Testis (tissue), 3 donors: ENCODE measurements around the gene SLC25A33. TPM values are rescaled to one million over a fixed set of nuclear protein-coding genes. Genes with fewer than 3 reads are reported as not detected.

Source experiments
- DNase-seq: peaks from one replicate; pipeline ENCODE4 v3.0.0-alpha.2; 2019
- H3K27ac ChIP-seq, 2 donors: fragments of 200-600 bp; sonication (generic); one replicate each; pipeline ENCODE4 v1.5.1; 2019
- H3K27me3 ChIP-seq: fragments of 200-600 bp; sonication (generic); one replicate; pipeline ENCODE4 v1.5.1; 2019
- H3K36me3 ChIP-seq: fragments of 200-600 bp; sonication (generic); one replicate; pipeline ENCODE4 v1.5.1; 2017; ENCODE audit warnings: low read depth; ENCODE audit errors: missing control alignments
- H3K4me1 ChIP-seq: fragments of 200-600 bp; sonication (generic); one replicate; pipeline ENCODE4 v1.5.1; 2019
- H3K4me3 ChIP-seq, 2 donors: fragments of 200-600 bp; sonication (generic); one replicate each; pipeline ENCODE4 v1.5.1; 2017 to 2019
- H3K9me3 ChIP-seq: fragments of 200-600 bp; sonication (generic); one replicate; pipeline ENCODE4 v1.5.1; 2017
- POLR2A ChIP-seq: fragments of 450-650 bp; IDR thresholded peaks from one replicate; pipeline ENCODE4 v1.6.1; 2017; ENCODE audit warnings: antibody characterized with exemption, mild to moderate bottlenecking, moderate library complexity
- WGBS, 2 donors: methylation state at CpG; one replicate each; pipeline ENCODE4 v1.1.5; 2018; 5-methylcytosine and 5-hydroxymethylcytosine counted together
- intact Hi-C: fragments of 100-400 bp; cut with DNase I; formaldehyde crosslinking; loops from one replicate; pipeline ENCODE4 v1.15.1; 2023; ENCODE audit warnings: low total_unique reads
- polyA plus RNA-seq: library from polyadenylated mRNA; stranded (reverse); fragments of 350-450 nt; fragmentation: Illumina TruSeq; extraction: RNeasy Lipid Tissue Mini Kit (QIAGEN cat#74804); gene quantifications from one replicate; pipeline ENCODE4 v1.2.3, GENCODE V29; 2014; ENCODE audit warnings: low read depth, low replicate concordance; ENCODE audit not compliant: insufficient read depth
- total RNA-seq, 2 donors: library from RNA; depleted of rRNA; stranded (reverse); fragments of >200 nt; gene quantifications; one replicate each; pipeline ENCODE4 v1.2.3, GENCODE V29; 2016
- TF ChIP-seq, protein P1 (sequence below), 3 experiments: fragments of 450-650 bp in 2 of 3; fragments of 200-600 bp in 1 of 3; sonication (generic) in 1 of 3; IDR thresholded peaks; one replicate each; pipeline ENCODE4 v1.5.1; 2016 to 2019; ENCODE audit warnings: antibody characterized with exemption in 3 of 3, mild to moderate bottlenecking in 2 of 3, moderate library complexity in 1 of 3

SLC25A33 gene
- total and polyA plus RNA-seq, 3 donors from 2014 or later: 16.3 to 26.0 (median 17.4) TPM

DNA sequence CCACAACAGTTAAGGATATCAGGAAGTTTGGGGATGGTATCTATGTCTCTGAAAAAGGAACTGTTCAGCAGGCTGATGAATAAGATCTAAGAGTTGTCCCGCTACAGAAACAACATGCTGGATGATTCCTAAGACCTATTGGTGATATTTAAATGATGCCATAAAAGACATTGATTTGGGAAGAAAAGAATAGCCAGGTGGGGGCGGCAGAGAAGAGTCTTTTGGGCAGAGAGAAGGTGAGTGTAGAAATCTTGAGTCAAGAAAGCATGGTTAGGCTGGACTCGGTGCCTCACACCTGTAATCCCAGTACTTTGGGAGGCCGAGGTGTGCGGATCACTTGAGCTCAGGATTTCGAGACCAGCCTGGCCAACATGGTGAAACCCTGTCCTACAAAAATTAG is 37.6 kb downstream of the SLC25A33 start:
- H3K4me1 ChIP-seq: no peaks in the 10 kb centered on the region
- intact Hi-C loops: loop anchor here (10.0 kb wide), 1 partner anchor 82 kb away; no protein-coding TSS in a partner anchor
- H3K9me3 ChIP-seq: no peaks in the 10 kb centered on the region
- H3K4me3 ChIP-seq: no peak overlapping the region
- WGBS, 2 donors: 87 to 92% methylated on average over 6 of the region's 6 CpGs
- TF ChIP-seq POLR2A: no peak
- TF ChIP-seq, protein P1, sequence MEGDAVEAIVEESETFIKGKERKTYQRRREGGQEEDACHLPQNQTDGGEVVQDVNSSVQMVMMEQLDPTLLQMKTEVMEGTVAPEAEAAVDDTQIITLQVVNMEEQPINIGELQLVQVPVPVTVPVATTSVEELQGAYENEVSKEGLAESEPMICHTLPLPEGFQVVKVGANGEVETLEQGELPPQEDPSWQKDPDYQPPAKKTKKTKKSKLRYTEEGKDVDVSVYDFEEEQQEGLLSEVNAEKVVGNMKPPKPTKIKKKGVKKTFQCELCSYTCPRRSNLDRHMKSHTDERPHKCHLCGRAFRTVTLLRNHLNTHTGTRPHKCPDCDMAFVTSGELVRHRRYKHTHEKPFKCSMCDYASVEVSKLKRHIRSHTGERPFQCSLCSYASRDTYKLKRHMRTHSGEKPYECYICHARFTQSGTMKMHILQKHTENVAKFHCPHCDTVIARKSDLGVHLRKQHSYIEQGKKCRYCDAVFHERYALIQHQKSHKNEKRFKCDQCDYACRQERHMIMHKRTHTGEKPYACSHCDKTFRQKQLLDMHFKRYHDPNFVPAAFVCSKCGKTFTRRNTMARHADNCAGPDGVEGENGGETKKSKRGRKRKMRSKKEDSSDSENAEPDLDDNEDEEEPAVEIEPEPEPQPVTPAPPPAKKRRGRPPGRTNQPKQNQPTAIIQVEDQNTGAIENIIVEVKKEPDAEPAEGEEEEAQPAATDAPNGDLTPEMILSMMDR (IDR thresholded peaks at IDR 0.05): no peak
- H3K36me3 ChIP-seq: no peaks in the 10 kb centered on the region
- H3K27me3 ChIP-seq: no peaks in the 10 kb centered on the region
- no peak overlapping the region for H3K27ac ChIP-seq
- no peak for DNase-seq

DNA sequence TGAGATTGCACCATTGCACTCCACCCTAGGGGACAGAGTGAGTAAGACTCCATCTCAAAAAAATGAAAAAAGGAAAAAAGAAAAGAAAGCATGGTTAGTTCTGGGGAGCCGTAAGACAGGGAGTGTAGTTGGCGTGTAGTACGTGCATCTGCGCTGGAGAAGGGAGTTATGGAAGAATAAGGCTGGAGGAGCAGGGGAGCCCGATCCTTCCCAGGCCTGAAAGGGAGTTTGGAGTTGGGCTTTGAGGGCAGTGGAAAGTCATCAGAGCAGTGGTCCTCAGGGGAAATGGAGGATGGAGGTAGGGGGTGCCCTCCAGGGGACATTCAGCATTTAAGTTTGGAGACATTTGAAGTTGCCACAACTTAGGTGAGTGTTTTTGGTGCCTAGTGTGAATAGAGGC is 38.2 kb downstream of the SLC25A33 start:
- intact Hi-C loops: loop anchor here (10.0 kb wide), 1 partner anchor 83 kb away; no protein-coding TSS in a partner anchor
- no peaks in the 10 kb centered on the region for H3K9me3 ChIP-seq

GRCh38 chr1:9580942-9581341 is 41.7 kb downstream of the SLC25A33 start:
- WGBS, 2 donors: 86 to 91% methylated on average over 2 of the region's 2 CpGs
- DNase-seq: no peak
- Histone ChIP-seq H3K36me3 (no peaks in the 10 kb centered on the region), H3K27me3 (no peaks in the 10 kb centered on the region), H3K4me1 (no peaks in the 10 kb centered on the region), H3K9me3 (no peaks in the 10 kb centered on the region), H3K4me3 (no peak overlapping the region), H3K27ac (no peak overlapping the region)
- no peak for TF ChIP-seq POLR2A
- TF ChIP-seq, protein P1 (IDR thresholded peaks at IDR 0.05): no peak
- intact Hi-C loops: no loop called here

More for the DNA sequence above, 38.2 kb downstream of the SLC25A33 start:
- no peak for DNase-seq
- WGBS, 2 donors: 89 to 94% methylated on average over 5 of the region's 5 CpGs
- no peaks in the 10 kb centered on the region for H3K36me3 ChIP-seq
- H3K27ac ChIP-seq: no peak overlapping the region
- no peaks in the 10 kb centered on the region for H3K4me1 ChIP-seq
- no peaks in the 10 kb centered on the region for H3K27me3 ChIP-seq
- no peak overlapping the region for H3K4me3 ChIP-seq
- TF ChIP-seq, protein P1 (IDR thresholded peaks at IDR 0.05): peak in 1 of 3 experiments; percentile 12
- TF ChIP-seq POLR2A: no peak

DNA sequence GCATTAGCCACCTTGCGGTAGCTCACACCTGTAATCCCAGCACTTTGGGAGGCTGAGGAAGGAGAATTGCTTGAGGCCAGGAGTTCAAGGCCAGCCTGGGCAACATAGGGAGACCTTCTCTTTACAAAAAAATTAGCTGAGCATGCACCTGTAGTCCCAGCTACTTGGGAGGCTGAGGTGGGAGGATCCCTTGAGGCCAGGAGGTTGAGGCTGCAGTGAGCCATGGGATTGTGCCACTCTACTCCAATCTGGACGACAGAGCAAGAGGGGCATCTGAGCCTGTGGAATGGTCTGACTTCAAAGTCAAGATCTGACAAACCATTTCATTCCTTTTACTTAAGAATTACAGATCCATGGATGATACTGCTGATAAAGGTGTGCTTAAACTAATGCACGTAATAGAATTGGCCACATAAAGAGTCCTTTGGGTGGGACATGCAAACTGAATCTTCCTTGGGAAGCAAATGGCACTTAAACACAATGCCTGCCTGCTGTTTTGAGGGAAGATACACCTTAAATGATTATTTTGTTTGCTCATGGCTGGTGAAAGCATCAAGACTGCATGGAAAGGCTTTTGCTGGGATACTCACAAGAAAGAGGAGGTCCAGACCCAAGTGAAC is 47.0 kb downstream of the SLC25A33 start:
- Histone ChIP-seq H3K9me3 (no peaks in the 10 kb centered on the region), H3K27ac (no peak overlapping the region), H3K36me3 (no peaks in the 10 kb centered on the region), H3K4me1 (peaks cover 17% of the 10 kb centered on the region), H3K27me3 (no peaks in the 10 kb centered on the region), H3K4me3 (no peak overlapping the region)
- TF ChIP-seq, protein P1 (IDR thresholded peaks at IDR 0.05): no peak
- TF ChIP-seq POLR2A: no peak
- intact Hi-C loops: no loop called here
- WGBS, 2 donors: 82 to 91% methylated on average over 3 of the region's 3 CpGs
- DNase-seq: no peak
